Natural killer cell (primary cell): ENCODE measurements around the gene NBPF1. TPM values are rescaled to one million over a fixed set of nuclear protein-coding genes. Genes with fewer than 3 reads are reported as not detected.
"Not testable (repeated sequence)": the region's sequence is repeated elsewhere in the genome, so short reads cannot be mapped to it uniquely, and the experiment has no call there.

Experiments used
- ATAC-seq, 3 donors: fragments of 150-1000 bp in 2 of 3; fragments of 200-7000 bp in 1 of 3; cut with Tn5 transposase; 1 replicate in 1 of 3; 2 replicates in 2 of 3; pipeline ENCODE4 v1.10.0; 2021; ENCODE audit warnings: mild to moderate bottlenecking in 2 of 3, moderate library complexity in 2 of 3
- DNase-seq, 2 donors: peaks; one replicate each; pipeline versions ENCODE4 v3.0.0 to v3.0.0-alpha.2; 2013 to 2021; ENCODE audit warnings: mixed read lengths in 1 of 2
- H3K27ac ChIP-seq: one replicate; pipeline ENCODE4 v1.5.1; 2013; ENCODE audit warnings: mild to moderate bottlenecking, low read length
- H3K27me3 ChIP-seq: one replicate; pipeline ENCODE4 v1.6.1; 2013; ENCODE audit warnings: low read length; ENCODE audit not compliant: control insufficient read depth, insufficient read depth
- H3K36me3 ChIP-seq: one replicate; pipeline ENCODE4 v1.6.1; 2013; ENCODE audit warnings: low read length; ENCODE audit not compliant: control insufficient read depth, insufficient read depth
- H3K4me1 ChIP-seq: one replicate; pipeline ENCODE4 v1.6.1; 2013; ENCODE audit warnings: low read length; ENCODE audit not compliant: control insufficient read depth, insufficient read depth
- H3K4me3 ChIP-seq: one replicate; pipeline ENCODE4 v1.5.1; 2013; ENCODE audit warnings: low read length
- H3K9me3 ChIP-seq: one replicate; pipeline ENCODE4 v1.6.1; 2013; ENCODE audit warnings: low read length; ENCODE audit not compliant: control insufficient read depth, insufficient read depth
- H3K27ac Mint-ChIP-seq, 2 donors: one replicate each; pipeline ENCODE4 v1.8.0; 2022; ENCODE audit warnings: mild to moderate bottlenecking in 2 of 2, mixed read lengths in 2 of 2, moderate library complexity in 1 of 2
- H3K27me3 Mint-ChIP-seq, 2 donors: one replicate each; pipeline ENCODE4 v1.8.0; 2022; ENCODE audit warnings: low read depth in 2 of 2, mixed read lengths in 2 of 2
- H3K36me3 Mint-ChIP-seq: one replicate; pipeline ENCODE4 v1.8.0; 2022; ENCODE audit warnings: mixed read lengths
- H3K4me1 Mint-ChIP-seq, 2 donors: one replicate each; pipeline ENCODE4 v1.8.0; 2022; ENCODE audit warnings: mixed read lengths in 2 of 2
- H3K4me3 Mint-ChIP-seq: one replicate; pipeline ENCODE4 v1.8.0; 2022; ENCODE audit warnings: mild to moderate bottlenecking, moderate library complexity, mixed read lengths
- H3K9me3 Mint-ChIP-seq, 2 donors: one replicate each; pipeline ENCODE4 v1.8.0; 2022; ENCODE audit warnings: mixed read lengths in 2 of 2
- CTCF ChIP-seq: fragments of 200-600 bp; IDR thresholded peaks from one replicate; pipeline ENCODE4 v1.8.0; 2022; ENCODE audit warnings: antibody characterized with exemption
- WGBS: methylation state at CpG from one replicate; pipeline ENCODE4 v1.1.7; 2013; ENCODE audit warnings: missing lambda C conversion rate; ENCODE audit not compliant: insufficient coverage; 5-methylcytosine and 5-hydroxymethylcytosine counted together
- intact Hi-C: fragments of 100-400 bp; cut with micrococcal nuclease; formaldehyde crosslinking; loops from one replicate; pipeline ENCODE4 v1.14.2; 2022
- total RNA-seq, 4 donors: library from RNA; stranded (reverse); fragments of 120-200 nt in 1 of 4; gene quantifications; one replicate each; pipeline versions ENCODE4 v1.2.3 to v1.2.4, GENCODE V29; 2013 to 2022

The NBPF1 gene
- total RNA-seq, 3 donors from 2014 or later (not counting 1 experiment from before 2014, with no cell fraction given) = 18.4 to 26.0 (median 22.8) TPM

DNA sequence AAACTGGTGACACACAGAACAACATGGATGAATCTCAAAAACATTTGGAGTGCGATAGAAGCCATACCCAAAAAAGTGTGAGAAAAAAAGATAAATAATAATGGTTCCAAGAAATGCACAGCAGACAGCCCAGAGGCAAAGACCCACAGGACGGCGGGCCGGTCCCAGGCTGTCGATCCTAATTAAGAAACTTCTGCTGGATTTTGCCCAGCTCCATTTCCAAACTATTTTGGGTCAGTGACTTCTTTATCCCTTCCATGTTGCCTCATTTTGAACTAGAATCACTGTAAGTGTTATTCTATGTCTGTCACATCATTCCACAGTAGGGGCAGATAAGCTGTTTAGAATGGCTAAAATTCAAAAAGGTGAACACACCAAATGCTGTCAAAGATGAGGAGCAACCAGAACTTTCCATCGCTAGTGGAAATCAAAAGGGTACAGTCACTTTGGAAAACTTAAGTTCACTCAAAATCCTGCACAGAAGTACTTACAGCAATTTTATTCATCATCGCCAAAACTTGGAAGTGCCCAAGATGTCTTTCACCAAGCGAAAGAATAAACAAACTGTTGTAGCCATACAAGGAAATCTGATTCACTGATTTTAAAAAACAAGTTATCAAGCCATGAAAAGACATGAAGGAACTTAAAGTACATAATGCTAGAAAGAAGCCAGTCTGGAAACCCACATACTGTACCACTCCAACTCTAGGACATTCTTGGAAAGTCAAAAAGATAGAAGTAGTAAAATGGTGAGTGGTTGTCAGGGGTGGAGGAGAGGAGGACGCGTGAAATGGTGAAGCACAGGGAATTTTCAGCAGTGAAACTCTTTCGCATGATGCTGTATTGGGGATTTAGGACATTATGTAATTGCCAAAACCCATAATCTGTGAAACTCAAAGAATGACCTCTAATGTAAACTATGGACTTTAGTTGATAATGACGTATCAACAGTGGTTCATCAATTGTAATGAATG is 7.5 kb downstream of the NBPF1 start:
- intact Hi-C loops = no loop called here
- Histone ChIP-seq H3K4me3 (no peak overlapping the region), H3K36me3 (peaks cover 20% of the 10 kb centered on the region), H3K9me3 (no peaks in the 10 kb centered on the region), H3K27ac (no peak overlapping the region), H3K27me3 (no peaks in the 10 kb centered on the region), H3K4me1 (no peaks in the 10 kb centered on the region)
- WGBS = 88% methylated on average over 11 of the region's 12 CpGs
- ATAC-seq = no peak
- Mint-ChIP-seq H3K4me1 (no peaks in the 10 kb centered on the region), H3K27ac (no peak overlapping the region), H3K27me3 (no peaks in the 10 kb centered on the region), H3K4me3 (no peak overlapping the region), H3K9me3 (no peaks in the 10 kb centered on the region), H3K36me3 (no peaks in the 10 kb centered on the region)
- no peak for DNase-seq
- no peak for TF ChIP-seq CTCF

- no peak for ATAC-seq
- 96% methylated on average over 1 of the region's 1 CpG for whole genome bisulfite sequencing
Observed at GRCh38 chr1:16605213-16605525, 8.2 kb downstream of the NBPF1 start.

DNA sequence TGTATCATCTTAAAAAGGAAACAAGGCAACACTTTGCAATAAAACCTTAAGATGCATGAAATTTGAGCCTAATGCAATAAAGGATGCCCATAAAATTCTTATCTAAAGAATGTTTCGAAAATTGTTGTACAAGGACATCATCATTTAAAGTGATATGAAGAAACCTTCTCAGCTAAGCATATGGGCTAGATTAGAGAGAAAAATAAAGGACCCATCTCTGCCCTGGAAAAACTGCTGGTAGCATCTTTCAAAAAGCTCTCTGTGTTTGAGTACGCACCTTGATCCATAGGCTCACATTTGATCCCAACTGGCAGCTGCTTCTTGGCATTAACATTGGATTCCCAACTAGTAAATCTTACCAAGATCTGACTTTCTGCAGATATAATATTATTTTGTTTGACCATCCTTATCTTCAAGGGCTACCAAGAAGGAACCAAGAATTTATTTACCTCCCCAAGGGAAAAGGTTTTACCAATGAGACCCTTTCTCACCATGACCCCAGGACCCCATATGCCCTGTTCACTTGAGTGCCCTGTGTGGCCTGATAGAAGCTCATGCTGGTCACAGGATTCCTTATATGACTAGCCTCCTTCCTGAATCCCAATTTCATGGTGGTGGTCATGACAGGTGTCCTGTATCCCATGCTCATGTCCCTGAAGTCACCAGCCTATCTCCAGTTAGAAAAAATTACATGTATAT is 8.7 kb downstream of the NBPF1 start:
- H3K36me3 Mint-ChIP-seq, intact Hi-C loops, ATAC-seq, H3K27ac Mint-ChIP-seq, H3K4me3 Mint-ChIP-seq, H3K9me3 ChIP-seq, H3K4me1 Mint-ChIP-seq, H3K27me3 ChIP-seq, H3K9me3 Mint-ChIP-seq, H3K4me1 ChIP-seq, DNase-seq, H3K4me3 ChIP-seq, H3K27me3 Mint-ChIP-seq, H3K27ac ChIP-seq: not testable (repeated sequence)
- WGBS = 95% methylated on average over 1 of the region's 2 CpGs
- H3K36me3 ChIP-seq = peaks cover 20% of the 10 kb centered on the region

More at GRCh38 chr1:16605213-16605525, 8.2 kb downstream of the NBPF1 start:
- no peak overlapping the region for H3K4me3 Mint-ChIP-seq
- intact Hi-C loops = no loop called here
- Histone ChIP-seq H3K4me1 (no peaks in the 10 kb centered on the region), H3K36me3 (peaks cover 20% of the 10 kb centered on the region), H3K9me3 (no peaks in the 10 kb centered on the region), H3K27ac (no peak overlapping the region), H3K4me3 (no peak overlapping the region), H3K27me3 (no peaks in the 10 kb centered on the region)
- no peaks in the 10 kb centered on the region for H3K9me3 Mint-ChIP-seq
- no peaks in the 10 kb centered on the region for H3K4me1 Mint-ChIP-seq
- no peak for TF ChIP-seq CTCF
- no peak for DNase-seq
- H3K27me3 Mint-ChIP-seq = no peaks in the 10 kb centered on the region
- no peaks in the 10 kb centered on the region for H3K36me3 Mint-ChIP-seq
- H3K27ac Mint-ChIP-seq = no peak overlapping the region

DNA sequence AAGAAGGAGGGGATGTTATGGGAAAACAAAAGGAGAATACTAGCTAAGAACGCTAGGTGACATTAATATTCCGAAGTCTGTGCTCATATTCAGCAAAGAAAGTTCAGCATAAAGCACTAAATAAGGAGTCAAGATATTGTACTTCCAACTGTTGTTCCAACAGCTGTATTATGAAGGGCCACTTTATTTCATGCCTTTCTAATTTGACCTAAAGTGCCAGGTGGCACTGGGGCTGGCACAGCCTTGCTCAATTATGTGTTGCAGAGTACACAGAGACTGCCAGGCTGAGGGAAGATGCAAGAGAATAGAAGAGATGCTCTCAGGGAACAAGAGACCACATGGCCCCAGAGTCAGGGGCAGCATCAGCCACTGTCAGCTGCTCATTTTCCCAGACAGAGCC is 9.7 kb downstream of the NBPF1 start:
- H3K4me3 Mint-ChIP-seq, H3K27ac Mint-ChIP-seq, H3K9me3 ChIP-seq, H3K4me1 ChIP-seq, H3K36me3 Mint-ChIP-seq, H3K9me3 Mint-ChIP-seq, H3K4me3 ChIP-seq, H3K27ac ChIP-seq, ATAC-seq, intact Hi-C loops, H3K27me3 ChIP-seq, H3K27me3 Mint-ChIP-seq, H3K4me1 Mint-ChIP-seq, DNase-seq: not testable (repeated sequence)
- peaks cover 20% of the 10 kb centered on the region for H3K36me3 ChIP-seq
- WGBS = 53% methylated on average over 2 of the region's 2 CpGs

GRCh38 chr1:16602336-16603011 is 10.9 kb downstream of the NBPF1 start:
- H3K4me1 Mint-ChIP-seq, H3K9me3 Mint-ChIP-seq, DNase-seq, H3K27ac ChIP-seq, H3K27me3 Mint-ChIP-seq, intact Hi-C loops, H3K27ac Mint-ChIP-seq, H3K4me3 ChIP-seq, H3K9me3 ChIP-seq, H3K4me1 ChIP-seq, H3K4me3 Mint-ChIP-seq, ATAC-seq, H3K36me3 Mint-ChIP-seq, H3K27me3 ChIP-seq: not testable (repeated sequence)
- H3K36me3 ChIP-seq = peaks cover 17% of the 10 kb centered on the region
- 100% methylated on average over 2 of the region's 5 CpGs for WGBS
